Neuronal stem cell (in vitro differentiated cells): Measurements from ENCODE around the gene PISD.

Experiments used
- DNase-seq: peaks from one replicate; pipeline ENCODE4 v3.0.0-alpha.2; 2013; ENCODE audit warnings: low spot score
- H2AFZ ChIP-seq: one replicate; pipeline ENCODE4 v1.6.1; 2013; ENCODE audit warnings: mild to moderate bottlenecking, low read length, inconsistent platforms
- H2AK5ac ChIP-seq: 2 replicates; pipeline ENCODE4 v1.6.1; 2013; ENCODE audit warnings: low read depth, mild to moderate bottlenecking, inconsistent platforms, low read length, moderate library complexity, mixed read lengths
- H2BK120ac ChIP-seq: 2 replicates; pipeline ENCODE4 v1.6.1; 2013; ENCODE audit warnings: low read depth, mild to moderate bottlenecking, inconsistent platforms, low read length, moderate library complexity, mixed read lengths
- H2BK12ac ChIP-seq: one replicate; pipeline ENCODE4 v1.6.1; 2013; ENCODE audit warnings: low read length, inconsistent platforms
- H2BK15ac ChIP-seq: 2 replicates; pipeline ENCODE4 v1.6.1; 2013; ENCODE audit warnings: mild to moderate bottlenecking, low read length, inconsistent platforms, mixed read lengths
- H2BK5ac ChIP-seq: one replicate; pipeline ENCODE4 v1.6.1; 2013; ENCODE audit warnings: inconsistent platforms, mild to moderate bottlenecking, low read length, moderate library complexity
- H3K14ac ChIP-seq: one replicate; pipeline ENCODE4 v1.6.1; 2013; ENCODE audit warnings: low read length, inconsistent platforms
- H3K18ac ChIP-seq: 2 replicates; pipeline ENCODE4 v1.6.1; 2013; ENCODE audit warnings: low read length, inconsistent platforms
- H3K23ac ChIP-seq: 2 replicates; pipeline ENCODE4 v1.6.1; 2013; ENCODE audit warnings: low read depth, mild to moderate bottlenecking, mixed read lengths, low read length, inconsistent platforms; ENCODE audit not compliant: poor library complexity
- H3K27ac ChIP-seq: replicated peaks from 3 replicates; pipeline ENCODE4 v1.5.1; 2013; ENCODE audit warnings: low read length, inconsistent platforms
- H3K27me3 ChIP-seq, 3 experiments: 2 replicates each; pipeline ENCODE4 v1.6.1; 2013; ENCODE audit warnings: low read length in 3 of 3, mild to moderate bottlenecking in 2 of 3, inconsistent platforms in 1 of 3, low read depth in 1 of 3, mixed read lengths in 1 of 3, moderate library complexity in 1 of 3; ENCODE audit not compliant: control insufficient read depth in 3 of 3, insufficient read depth in 3 of 3
- H3K36me3 ChIP-seq, 2 donors: replicated peaks in 1 of 2; 2 replicates each; pipeline ENCODE4 v1.6.1; 2013; ENCODE audit warnings: low read length in 2 of 2; ENCODE audit not compliant: control insufficient read depth in 2 of 2, insufficient read depth in 2 of 2
- H3K4ac ChIP-seq: 2 replicates; pipeline ENCODE4 v1.6.1; 2013; ENCODE audit warnings: inconsistent platforms, mild to moderate bottlenecking, low read length, moderate library complexity
- H3K4me1 ChIP-seq, 2 donors: 1 replicate in 1 of 2; 2 replicates in 1 of 2; pipeline ENCODE4 v1.6.1; 2013; ENCODE audit warnings: low read length in 2 of 2, low read depth in 1 of 2; ENCODE audit not compliant: control insufficient read depth in 2 of 2, insufficient read depth in 1 of 2
- H3K4me2 ChIP-seq: one replicate; pipeline ENCODE4 v1.6.1; 2013; ENCODE audit warnings: mild to moderate bottlenecking, low read length, inconsistent platforms; ENCODE audit not compliant: insufficient read depth, poor library complexity, severe bottlenecking
- H3K4me3 ChIP-seq, 2 donors: 2 replicates each; pipeline ENCODE4 v1.5.1; 2013; ENCODE audit warnings: low read length in 2 of 2, mild to moderate bottlenecking in 2 of 2, inconsistent platforms in 1 of 2, moderate library complexity in 1 of 2
- H3K79me1 ChIP-seq: one replicate; pipeline ENCODE4 v1.6.1; 2013; ENCODE audit warnings: low read depth, mild to moderate bottlenecking, inconsistent platforms, low read length, moderate library complexity
- H3K9ac ChIP-seq: one replicate; pipeline ENCODE4 v1.6.1; 2013; ENCODE audit warnings: mild to moderate bottlenecking, low read depth, low read length, inconsistent platforms; ENCODE audit not compliant: poor library complexity
- H3K9me3 ChIP-seq, 2 donors: replicated peaks in 1 of 2; 2 replicates each; pipeline versions ENCODE3 to v1.6.1; 2013; ENCODE audit warnings: low read length in 2 of 2, mild to moderate bottlenecking in 2 of 2, inconsistent platforms in 1 of 2, low read depth in 1 of 2, mixed read lengths in 1 of 2, moderate library complexity in 1 of 2; ENCODE audit not compliant: control insufficient read depth in 2 of 2, insufficient read depth in 1 of 2
- H4K8ac ChIP-seq: one replicate; pipeline ENCODE4 v1.6.1; 2013; ENCODE audit warnings: low read depth, mild to moderate bottlenecking, inconsistent platforms, low read length, moderate library complexity
- H4K91ac ChIP-seq: one replicate; pipeline ENCODE4 v1.6.1; 2013; ENCODE audit warnings: low read length, low read depth, mild to moderate bottlenecking, inconsistent platforms; ENCODE audit not compliant: poor library complexity
- WGBS, 2 donors: extraction: QIAGEN DNeasy Blood & Tissue Kit; methylation state at CpG; one replicate each; pipeline ENCODE4 v1.1.7; 2013; ENCODE audit warnings: missing lambda C conversion rate in 2 of 2, mixed read lengths in 1 of 2; ENCODE audit not compliant: insufficient read length in 2 of 2, insufficient replicate concordance in 1 of 2; ENCODE audit errors: extremely low coverage in 2 of 2; 5-methylcytosine and 5-hydroxymethylcytosine counted together

The PISD gene

DNA sequence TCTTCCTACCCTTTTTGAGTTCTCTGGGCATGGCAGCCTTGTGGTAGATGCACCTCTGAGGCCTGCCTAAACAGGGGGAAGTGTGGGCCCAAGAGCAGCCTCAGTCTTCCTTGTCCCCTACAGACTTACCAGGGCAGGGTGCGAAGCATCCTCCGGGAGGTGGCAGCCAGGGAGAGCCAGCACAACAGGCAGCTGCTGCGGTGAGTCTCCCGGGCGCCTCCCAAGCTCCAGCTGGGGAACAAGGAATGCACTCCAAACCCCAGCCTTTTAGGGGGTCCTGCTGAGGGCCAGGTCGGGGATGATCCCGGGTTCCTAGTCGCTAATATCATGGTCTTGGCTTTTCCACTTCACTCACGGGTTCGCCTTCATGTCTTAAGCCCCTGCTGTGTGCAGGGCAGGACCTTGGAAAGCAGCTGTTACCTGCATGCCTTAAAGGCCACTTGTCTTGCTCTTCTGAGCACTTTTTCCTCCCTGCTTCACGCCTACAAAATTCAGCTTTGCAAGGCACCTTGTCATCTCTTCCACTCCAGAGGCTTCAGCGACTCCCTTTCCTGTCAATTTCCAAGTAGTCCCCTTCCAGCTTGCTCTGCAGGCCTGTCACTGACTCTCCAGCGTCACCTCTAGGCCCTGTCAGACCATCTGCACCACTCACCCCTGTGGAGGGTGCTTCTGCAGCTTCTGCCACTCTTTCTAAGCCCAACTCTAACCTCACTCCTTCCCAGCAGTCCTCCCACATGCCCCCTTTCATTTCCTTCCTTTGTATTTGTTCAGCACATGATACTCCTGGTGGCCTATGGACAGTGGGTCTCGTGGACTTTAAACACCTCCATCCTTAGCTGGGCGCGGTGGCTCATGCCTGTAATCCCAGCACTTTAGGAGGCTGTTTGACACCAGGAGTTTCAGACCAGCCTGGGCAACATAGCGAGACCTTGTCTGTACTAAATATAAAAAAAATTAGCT, 57.0 kb downstream of the PISD start:
- Histone ChIP-seq H2BK5ac (peak overlapping the region; percentile 35), H3K9me3 (no peaks in the 10 kb centered on the region), H3K4me2 (no peak overlapping the region), H3K14ac (no peak overlapping the region), H3K36me3 (peaks cover 4 to 55% of the 10 kb centered on the region in 2 donors), H2BK15ac (no peak overlapping the region), H3K27me3 (no peaks in the 10 kb centered on the region), H3K23ac (no peak overlapping the region), H4K8ac (no peak overlapping the region), H3K4ac (no peak overlapping the region), H3K4me3 (no peak overlapping the region), H4K91ac (no peak overlapping the region), H2BK120ac (no peak overlapping the region), H2AK5ac (no peak overlapping the region), H3K18ac (no peak overlapping the region), H3K4me1 (peaks cover 0 to 2% of the 10 kb centered on the region in 2 donors), H3K79me1 (no peaks in the 10 kb centered on the region), H3K27ac (no peak overlapping the region), H3K9ac (no peak overlapping the region), H2AFZ (no peak overlapping the region), H2BK12ac (no peak overlapping the region)
- DNase-seq, result no peak
- WGBS, 2 donors, result no CpG with 5 or more reads among the region's 17 CpGs

DNA sequence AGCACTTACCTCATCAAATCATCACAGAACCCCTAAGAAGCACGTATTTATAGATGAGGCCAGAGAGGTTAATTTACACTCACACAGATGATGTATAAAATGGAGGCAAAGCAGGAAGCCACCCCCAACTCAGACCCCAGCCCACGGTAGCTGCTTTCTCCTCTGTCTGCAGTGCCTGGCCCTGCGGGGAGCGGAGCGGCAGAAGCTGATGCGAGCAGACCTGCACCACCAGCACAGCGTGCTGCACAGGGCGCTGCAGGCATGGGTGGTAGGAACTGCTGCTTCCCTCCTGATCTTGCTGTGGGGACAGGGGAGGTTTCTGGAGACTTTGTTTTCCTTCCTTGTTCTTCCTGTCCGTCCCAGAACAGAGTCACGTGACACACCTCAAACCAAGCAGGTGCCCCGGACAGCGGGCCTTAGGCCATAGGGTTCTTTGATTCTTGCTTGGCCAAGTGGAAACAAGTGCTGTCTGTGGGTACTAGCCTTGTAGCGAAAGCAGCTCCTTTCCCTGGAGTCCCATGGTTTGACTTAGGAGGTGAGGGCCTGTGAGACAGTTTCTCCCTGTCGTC, 57.8 kb downstream of the PISD start:
- Histone ChIP-seq H2BK12ac (no peak overlapping the region), H3K18ac (no peak overlapping the region), H3K4me2 (no peak overlapping the region), H3K9ac (no peak overlapping the region), H3K4ac (no peak overlapping the region), H2AFZ (no peak overlapping the region), H3K14ac (peak overlapping the region; percentile 77), H3K9me3 (no peaks in the 10 kb centered on the region), H3K27me3 (no peaks in the 10 kb centered on the region), H4K91ac (no peak overlapping the region), H4K8ac (no peak overlapping the region), H3K79me1 (no peaks in the 10 kb centered on the region), H2BK15ac (no peak overlapping the region), H3K4me3 (no peak overlapping the region), H3K27ac (no peak overlapping the region), H2BK5ac (no peak overlapping the region), H2BK120ac (no peak overlapping the region), H3K23ac (no peak overlapping the region), H3K4me1 (peaks cover 0 to 2% of the 10 kb centered on the region in 2 donors), H2AK5ac (no peak overlapping the region), H3K36me3 (peaks cover 4 to 51% of the 10 kb centered on the region in 2 donors)
- no peak for DNase-seq
- no CpG with 5 or more reads among the region's 14 CpGs for WGBS, 2 donors

DNA sequence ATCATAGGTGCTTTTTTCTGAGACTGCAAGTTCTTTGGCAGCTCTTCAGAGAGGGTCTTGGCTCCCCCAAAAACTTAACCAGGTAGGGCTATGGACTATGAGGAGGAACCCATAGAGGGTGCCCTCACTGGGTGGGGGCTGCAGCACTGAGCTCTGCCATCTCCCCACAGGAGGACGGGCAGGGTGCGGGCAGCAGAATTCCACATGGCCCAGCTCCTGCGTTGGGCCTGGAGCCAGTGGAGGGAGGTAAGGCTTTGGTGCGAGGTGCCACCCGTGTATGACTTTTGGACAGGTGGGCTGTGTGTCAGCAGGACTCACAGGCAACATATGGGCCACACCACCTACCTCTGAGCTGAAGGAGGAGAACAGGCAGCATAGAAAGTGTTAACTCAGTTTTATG, 58.4 kb downstream of the PISD start:
- no peak overlapping the region for H3K27ac ChIP-seq
- DNase-seq, result no peak
- H3K4me2 ChIP-seq, result no peak overlapping the region
- H4K91ac ChIP-seq, result no peak overlapping the region
- peaks cover 4 to 51% of the 10 kb centered on the region in 2 donors for H3K36me3 ChIP-seq
- no peak overlapping the region for H2BK15ac ChIP-seq
- H3K14ac ChIP-seq, result no peak overlapping the region
- H2BK120ac ChIP-seq, result no peak overlapping the region
- peaks cover 0 to 2% of the 10 kb centered on the region in 2 donors for H3K4me1 ChIP-seq
- no peak overlapping the region for H4K8ac ChIP-seq
- no peak overlapping the region for H3K18ac ChIP-seq
- no peak overlapping the region for H2BK12ac ChIP-seq
- H3K9ac ChIP-seq, result no peak overlapping the region
- no peak overlapping the region for H3K4ac ChIP-seq
- no peak overlapping the region for H2AFZ ChIP-seq
- no peak overlapping the region for H2BK5ac ChIP-seq
- H3K23ac ChIP-seq, result no peak overlapping the region
- H2AK5ac ChIP-seq, result no peak overlapping the region
- H3K9me3 ChIP-seq, result no peaks in the 10 kb centered on the region
- H3K79me1 ChIP-seq, result no peaks in the 10 kb centered on the region
- H3K27me3 ChIP-seq, result no peaks in the 10 kb centered on the region
- no CpG with 5 or more reads among the region's 5 CpGs for WGBS, 2 donors
- no peak overlapping the region for H3K4me3 ChIP-seq

DNA sequence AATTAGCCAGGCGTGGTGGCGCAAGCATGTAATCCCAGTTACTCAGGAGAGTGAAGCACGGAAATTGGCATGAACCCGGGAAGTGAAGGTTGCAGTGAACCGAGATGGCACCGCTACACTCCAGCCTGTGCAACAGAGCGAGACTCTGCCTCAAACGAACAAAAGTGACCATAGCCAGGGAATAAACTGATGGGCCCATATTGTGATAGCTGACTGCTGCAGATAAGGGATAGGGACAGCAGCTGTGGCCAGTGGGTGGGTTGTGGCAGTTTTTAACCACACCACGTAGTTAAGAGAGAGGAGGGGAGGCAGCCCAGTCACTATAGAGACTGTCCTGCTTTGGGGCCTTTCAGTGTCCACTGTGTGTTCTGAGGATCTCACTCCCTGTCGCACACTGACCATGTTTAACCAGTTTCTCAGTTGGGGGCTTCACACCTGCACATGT, 58.9 kb downstream of the PISD start:
- WGBS, 2 donors, result no CpG with 5 or more reads among the region's 10 CpGs
- no peak for DNase-seq

More for the DNA sequence above, 58.9 kb downstream of the PISD start:
- H3K4me3 ChIP-seq, result no peak overlapping the region
- H3K79me1 ChIP-seq, result no peaks in the 10 kb centered on the region
- no peak overlapping the region for H3K4me2 ChIP-seq
- no peak overlapping the region for H2AK5ac ChIP-seq
- H2BK15ac ChIP-seq, result no peak overlapping the region
- H4K91ac ChIP-seq, result no peak overlapping the region
- H2BK12ac ChIP-seq, result no peak overlapping the region
- peaks cover 4 to 46% of the 10 kb centered on the region in 2 donors for H3K36me3 ChIP-seq
- no peak overlapping the region for H3K9ac ChIP-seq
- no peak overlapping the region for H4K8ac ChIP-seq
- H3K4me1 ChIP-seq, result peaks cover 0 to 2% of the 10 kb centered on the region in 2 donors
- H3K14ac ChIP-seq, result no peak overlapping the region
- H3K4ac ChIP-seq, result no peak overlapping the region
- H3K9me3 ChIP-seq, result no peaks in the 10 kb centered on the region
- no peak overlapping the region for H3K18ac ChIP-seq
- no peak overlapping the region for H2AFZ ChIP-seq
- no peak overlapping the region for H2BK120ac ChIP-seq
- H3K27me3 ChIP-seq, result no peaks in the 10 kb centered on the region
- no peak overlapping the region for H2BK5ac ChIP-seq
- no peak overlapping the region for H3K27ac ChIP-seq
- no peak overlapping the region for H3K23ac ChIP-seq
